UCSD-AML1 (cell line): Measurements from ENCODE around the gene TNKS2.

Experiments used
- DNase-seq: peaks from one replicate; lab custom pipeline; 2025; ENCODE audit not compliant: unreplicated experiment; lab: John Stamatoyannopoulos, UW

Gene TNKS2

GRCh38 chr10:91908337-91909116 is 110.3 kb downstream of the TNKS2 start:
- DNase-seq = peak; percentile 87

- DNase-seq = peak; percentile 18
Measured at GRCh38 chr10:91909117-91909677, 111.0 kb downstream of the TNKS2 start, which contains the start of gene FGFBP3. TSS of gene FGFBP3 (minus strand) at chr10:91909486. CDS start at chr10:91908969, 517 bp downstream.

- no peak for DNase-seq
Measured at GRCh38 chr10:91910467-91910866, 112.2 kb downstream of the TNKS2 start.
